Loucy (cell line): Measurements from ENCODE around the gene GAB1.

Source experiments
- H2AFZ ChIP-seq: fragments of 200-600 bp; sonication (generic); 2 replicates; pipeline ENCODE4 v1.6.0; 2016; ENCODE audit warnings: antibody characterized with exemption, mild to moderate bottlenecking, low read length, moderate library complexity
- H3F3A ChIP-seq: fragments of 200-600 bp; 2 replicates; pipeline ENCODE4 v1.6.0; 2016; ENCODE audit warnings: antibody characterized with exemption, low read depth, mild to moderate bottlenecking
- H3K27me3 ChIP-seq: fragments of 200-600 bp; sonication (generic); 2 replicates; pipeline ENCODE4 v1.6.1; 2014; ENCODE audit warnings: low read length, mild to moderate bottlenecking; ENCODE audit not compliant: insufficient read depth, poor library complexity, severe bottlenecking
- H3K36me3 ChIP-seq: fragments of 200-600 bp; sonication (generic); 2 replicates; pipeline ENCODE4 v1.6.1; 2016; ENCODE audit warnings: low read length; ENCODE audit not compliant: insufficient read depth
- H3K4me1 ChIP-seq: fragments of 200-600 bp; sonication (generic); 2 replicates; pipeline ENCODE4 v1.5.1; 2014; ENCODE audit warnings: low read length, mild to moderate bottlenecking; ENCODE audit not compliant: insufficient read depth, poor library complexity, severe bottlenecking
- H3K4me2 ChIP-seq: fragments of 200-600 bp; sonication (generic); 2 replicates; pipeline ENCODE4 v1.6.0; 2014; ENCODE audit warnings: antibody characterized with exemption, low read length, low read depth, mild to moderate bottlenecking; ENCODE audit not compliant: poor library complexity, severe bottlenecking
- H3K4me3 ChIP-seq: fragments of 200-600 bp; sonication (generic); 2 replicates; pipeline ENCODE4 v1.5.1; 2014; ENCODE audit warnings: low read length, mild to moderate bottlenecking, mixed read lengths; ENCODE audit not compliant: poor library complexity, severe bottlenecking
- H3K79me2 ChIP-seq: fragments of 200-600 bp; sonication (generic); 2 replicates; pipeline ENCODE4 v1.6.1; 2014; ENCODE audit warnings: low read length; ENCODE audit not compliant: insufficient read depth
- H3K9ac ChIP-seq: fragments of 200-600 bp; sonication (generic); 2 replicates; pipeline ENCODE4 v1.6.0; 2014; ENCODE audit warnings: mild to moderate bottlenecking, low read depth, low read length, moderate library complexity; ENCODE audit not compliant: poor library complexity, severe bottlenecking
- H3K9me2 ChIP-seq: fragments of 200-600 bp; sonication (generic); replicated peaks from 2 replicates; pipeline ENCODE4 v1.6.1; 2016; ENCODE audit warnings: low read depth, low read length, mixed read lengths
- H3K9me3 ChIP-seq: fragments of 200-600 bp; sonication (generic); 2 replicates; pipeline ENCODE4 v1.6.1; 2014; ENCODE audit warnings: mild to moderate bottlenecking, antibody characterized with exemption, low read length, low read depth; ENCODE audit not compliant: insufficient read depth
- H4K20me1 ChIP-seq: fragments of 200-600 bp; sonication (generic); 2 replicates; pipeline ENCODE4 v1.6.0; 2014; ENCODE audit warnings: antibody characterized with exemption, low read length, mild to moderate bottlenecking; ENCODE audit not compliant: insufficient read depth, poor library complexity, severe bottlenecking
- CTCF ChIP-seq: fragments of 200-600 bp; sonication (generic); conservative IDR thresholded peaks from 2 replicates; pipeline ENCODE4 v1.5.1; 2014; ENCODE audit warnings: mild to moderate bottlenecking, antibody characterized with exemption, low read length
- EZH2phosphoT487 ChIP-seq: fragments of 200-600 bp; IDR thresholded peaks from 2 replicates; pipeline ENCODE4 v1.6.1; 2018; ENCODE audit warnings: antibody characterized with exemption, mild to moderate bottlenecking, moderate library complexity, borderline replicate concordance

Gene GAB1

GRCh38 chr4:143394739-143395453 is 58.2 kb downstream of the GAB1 start:
- H3K9me2 ChIP-seq, result no peaks in the 10 kb centered on the region
- no peak for TF ChIP-seq CTCF
- no peak for TF ChIP-seq EZH2phosphoT487
- H3K9me3 ChIP-seq, result no peaks in the 10 kb centered on the region
- no peak overlapping the region for H3K9ac ChIP-seq
- peaks cover 44% of the 10 kb centered on the region for H3K79me2 ChIP-seq
- no peak overlapping the region for H3K4me2 ChIP-seq
- no peaks in the 10 kb centered on the region for H3K27me3 ChIP-seq
- no peak overlapping the region for H3K4me3 ChIP-seq
- peaks cover 27% of the 10 kb centered on the region for H3K4me1 ChIP-seq
- H2AFZ ChIP-seq, result no peak overlapping the region
- H3F3A ChIP-seq, result no peaks in the 10 kb centered on the region
- no peaks in the 10 kb centered on the region for H3K36me3 ChIP-seq
- no peaks in the 10 kb centered on the region for H4K20me1 ChIP-seq

- Histone ChIP-seq H3K79me2 (peaks cover 27% of the 10 kb centered on the region), H3K4me3 (no peak overlapping the region)
- TF ChIP-seq EZH2phosphoT487 (no peak), CTCF (0 out of 2 replicates have a peak, but pooled peaks have one; percentile 12)
Measured at GRCh38 chr4:143396695-143397094, 60.0 kb downstream of the GAB1 start.

GRCh38 chr4:143397335-143397734 is 60.7 kb downstream of the GAB1 start:
- no peaks in the 10 kb centered on the region for H3K27me3 ChIP-seq
- H3F3A ChIP-seq, result no peaks in the 10 kb centered on the region
- no peaks in the 10 kb centered on the region for H3K9me2 ChIP-seq
- H3K4me1 ChIP-seq, result peaks cover 10% of the 10 kb centered on the region
- H3K79me2 ChIP-seq, result peaks cover 25% of the 10 kb centered on the region
- H2AFZ ChIP-seq, result no peak overlapping the region
- no peak overlapping the region for H3K4me3 ChIP-seq
- H3K36me3 ChIP-seq, result no peaks in the 10 kb centered on the region
- no peak overlapping the region for H3K4me2 ChIP-seq
- no peak overlapping the region for H3K9ac ChIP-seq
- H4K20me1 ChIP-seq, result no peaks in the 10 kb centered on the region
- H3K9me3 ChIP-seq, result no peaks in the 10 kb centered on the region
- TF ChIP-seq CTCF (no peak), EZH2phosphoT487 (no peak)

More at GRCh38 chr4:143396695-143397094, 60.0 kb downstream of the GAB1 start:
- H3K4me2 ChIP-seq, result no peak overlapping the region
- H3K36me3 ChIP-seq, result no peaks in the 10 kb centered on the region
- H3K9me2 ChIP-seq, result no peaks in the 10 kb centered on the region
- no peaks in the 10 kb centered on the region for H3F3A ChIP-seq
- H3K4me1 ChIP-seq, result peaks cover 14% of the 10 kb centered on the region
- no peaks in the 10 kb centered on the region for H3K9me3 ChIP-seq
- H3K9ac ChIP-seq, result no peak overlapping the region
- no peak overlapping the region for H2AFZ ChIP-seq
- no peaks in the 10 kb centered on the region for H3K27me3 ChIP-seq
- H4K20me1 ChIP-seq, result no peaks in the 10 kb centered on the region
